OCI-LY3 (cell line): ENCODE measurements around the gene PID1.

Source experiments
- CTCF ChIP-seq: fragments of 200-600, 300-600 bp; sonication (generic); IDR thresholded peaks from 2 replicates; pipeline ENCODE4 v1.5.1; 2014; ENCODE audit warnings: antibody characterized with exemption, low read length, low read depth
- EZH2phosphoT487 ChIP-seq: fragments of 200-600 bp; shearing (Covaris generic); IDR thresholded peaks from 2 replicates; pipeline ENCODE4 v1.6.1; 2018; ENCODE audit warnings: antibody characterized with exemption, mixed run types, low read depth

- TF ChIP-seq CTCF (no peak), EZH2phosphoT487 (no peak)
These were observed 133.4 kb downstream of the PID1 start for GRCh38 chr2:229137639-229138038.
